PC-9 (cell line): ENCODE results near the gene LENG9. TPM values are rescaled to one million over a fixed set of nuclear protein-coding genes. Genes with fewer than 3 reads are reported as not detected.

Experiments used
- BruUV-seq: library from RNA; stranded (reverse); fragments of 400-500 nt; replicated peaks from 2 replicates; lab custom pipeline; 2021; lab: Mats Ljungman, UMichigan
- CTCF ChIA-PET: fragments of 300-600 bp; sonication (Branson Sonifier 250); formaldehyde crosslinking; loops from one replicate; lab custom pipeline; 2022; ENCODE audit warnings: antibody characterized with exemption; lab: Charles Lee
- POLR2A ChIA-PET: fragments of 300-600 bp; sonication (Branson Sonifier 250); formaldehyde crosslinking; loops from one replicate; lab custom pipeline; 2022; ENCODE audit warnings: antibody characterized with exemption; ENCODE audit not compliant: unreplicated experiment; lab: Charles Lee
- DNase-seq, 2 experiments: peaks; one replicate each; pipeline versions ENCODE4 v3.0.0 to v3.0.0-alpha.2; 2015 to 2022; ENCODE audit warnings: mixed read lengths in 1 of 2
- H2AFZ ChIP-seq: fragments of 200-600 bp; sonication (generic); 2 replicates; pipeline ENCODE4 v1.8.1; 2017; ENCODE audit warnings: antibody characterized with exemption
- H3F3A ChIP-seq: fragments of 200-600 bp; sonication (generic); 2 replicates; pipeline ENCODE4 v1.8.1; 2017; ENCODE audit warnings: antibody characterized with exemption, mild to moderate bottlenecking, low read depth; ENCODE audit not compliant: insufficient read depth
- H3K27ac ChIP-seq: fragments of 200-600 bp; sonication (generic); 2 replicates; pipeline ENCODE4 v1.6.1; 2016; ENCODE audit warnings: mixed run types
- H3K27me3 ChIP-seq: fragments of 200-600 bp; sonication (generic); 2 replicates; pipeline ENCODE4 v1.6.1; 2016; ENCODE audit warnings: low read depth, mixed run types; ENCODE audit not compliant: insufficient read depth
- H3K36me3 ChIP-seq: fragments of 200-600 bp; sonication (generic); 2 replicates; pipeline ENCODE4 v1.6.1; 2016; ENCODE audit warnings: low read depth, mixed run types
- H3K4me1 ChIP-seq: fragments of 200-600 bp; sonication (generic); replicated peaks from 2 replicates; pipeline ENCODE4 v1.6.1; 2016; ENCODE audit warnings: mixed run types; ENCODE audit not compliant: insufficient read depth
- H3K4me2 ChIP-seq: fragments of 200-600 bp; sonication (generic); 2 replicates; pipeline ENCODE4 v1.6.1; 2017; ENCODE audit warnings: mixed run types
- H3K4me3 ChIP-seq: fragments of 200-600 bp; sonication (generic); 2 replicates; pipeline ENCODE4 v1.6.1; 2016; ENCODE audit warnings: mixed run types
- H3K79me2 ChIP-seq: fragments of 200-600 bp; sonication (generic); 2 replicates; pipeline ENCODE4 v1.6.1; 2017; ENCODE audit warnings: low read depth, mixed run types
- H3K9me2 ChIP-seq: fragments of 200-600 bp; sonication (generic); 2 replicates; pipeline ENCODE4 v1.8.1; 2017; ENCODE audit warnings: mild to moderate bottlenecking; ENCODE audit not compliant: insufficient read depth
- H3K9me3 ChIP-seq: fragments of 200-600 bp; sonication (generic); 2 replicates; pipeline ENCODE4 v1.8.1; 2016; ENCODE audit warnings: low read depth; ENCODE audit not compliant: insufficient read depth
- H4K20me1 ChIP-seq: fragments of 200-600 bp; sonication (generic); 2 replicates; pipeline ENCODE4 v1.8.1; 2017; ENCODE audit not compliant: insufficient read depth
- EZH2 ChIP-seq: fragments of 200-600 bp; sonication (generic); IDR thresholded peaks from 2 replicates; pipeline ENCODE4 v1.8.0; 2017; ENCODE audit warnings: antibody characterized with exemption, low read depth
- intact Hi-C: fragments of 100-400 bp; cut with micrococcal nuclease; formaldehyde crosslinking; loops from one replicate; pipeline ENCODE4 v1.10.0; 2022; ENCODE audit not compliant: unreplicated experiment
- total RNA-seq: library from RNA; stranded (reverse); gene quantifications from 2 replicates; pipeline ENCODE4 v1.2.3, GENCODE V29; 2021
- TF ChIP-seq, protein P1 (sequence below): fragments of 200-600 bp; sonication (generic); conservative IDR thresholded peaks from 2 replicates; pipeline ENCODE4 v1.6.1; 2017; ENCODE audit warnings: mixed run types, antibody characterized with exemption, mild to moderate bottlenecking, moderate library complexity

LENG9 gene
- total RNA-seq, 1 experiment from 2014 or later, result 7.0 TPM

DNA sequence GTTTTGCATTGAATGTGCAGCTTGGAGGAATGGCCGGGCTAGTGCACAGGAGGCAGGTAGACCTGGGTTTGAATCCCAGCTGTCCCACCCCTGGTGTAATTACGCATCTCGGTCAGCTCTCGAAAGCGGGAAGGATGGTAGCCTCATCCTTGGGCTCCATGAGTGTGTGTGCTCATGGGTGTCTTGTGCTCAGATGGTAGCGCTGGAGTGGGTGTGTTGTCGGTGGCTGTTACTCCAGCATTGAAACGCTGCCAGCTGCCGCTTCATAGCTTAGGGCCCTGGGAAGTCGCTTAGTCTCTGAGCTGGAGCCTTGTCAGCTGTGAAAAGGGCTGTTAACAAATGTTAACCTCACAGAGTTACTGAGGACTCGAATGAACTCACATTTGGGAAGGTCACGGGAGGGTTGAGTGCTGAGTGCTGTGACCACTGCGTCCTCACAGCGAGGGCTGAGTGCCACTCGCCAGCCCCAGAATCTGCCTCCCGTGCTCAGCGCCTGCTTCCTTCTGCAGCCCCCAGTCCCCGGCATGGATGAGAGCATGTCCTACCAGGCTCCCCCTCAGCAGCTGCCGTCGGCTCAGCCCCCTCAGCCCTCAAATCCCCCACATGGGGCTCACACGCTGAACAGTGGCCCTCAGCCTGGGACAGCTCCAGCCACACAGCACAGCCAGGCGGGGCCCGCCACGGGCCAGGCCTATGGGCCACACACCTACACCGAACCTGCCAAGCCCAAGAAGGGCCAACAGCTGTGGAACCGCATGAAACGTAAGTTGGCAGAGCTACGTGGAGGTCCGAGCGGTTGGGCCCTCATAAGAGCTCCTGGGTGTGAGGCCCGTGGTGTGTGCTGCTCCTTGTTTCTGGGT, 9.4 kb downstream of the LENG9 start:
- no peaks in the 10 kb centered on the region for H3K9me2 ChIP-seq
- ChIA-PET CTCF (no interaction called here), POLR2A (no interaction called here)
- peaks cover 77% of the 10 kb centered on the region for H4K20me1 ChIP-seq
- intact Hi-C loops, result no loop called here
- H3K27ac ChIP-seq, result no peak overlapping the region
- H3K4me1 ChIP-seq, result peaks cover 15% of the 10 kb centered on the region
- DNase-seq, result no peak
- no TSS peak for BruUV-seq
- H3K4me2 ChIP-seq, result no peak overlapping the region
- TF ChIP-seq, protein P1, sequence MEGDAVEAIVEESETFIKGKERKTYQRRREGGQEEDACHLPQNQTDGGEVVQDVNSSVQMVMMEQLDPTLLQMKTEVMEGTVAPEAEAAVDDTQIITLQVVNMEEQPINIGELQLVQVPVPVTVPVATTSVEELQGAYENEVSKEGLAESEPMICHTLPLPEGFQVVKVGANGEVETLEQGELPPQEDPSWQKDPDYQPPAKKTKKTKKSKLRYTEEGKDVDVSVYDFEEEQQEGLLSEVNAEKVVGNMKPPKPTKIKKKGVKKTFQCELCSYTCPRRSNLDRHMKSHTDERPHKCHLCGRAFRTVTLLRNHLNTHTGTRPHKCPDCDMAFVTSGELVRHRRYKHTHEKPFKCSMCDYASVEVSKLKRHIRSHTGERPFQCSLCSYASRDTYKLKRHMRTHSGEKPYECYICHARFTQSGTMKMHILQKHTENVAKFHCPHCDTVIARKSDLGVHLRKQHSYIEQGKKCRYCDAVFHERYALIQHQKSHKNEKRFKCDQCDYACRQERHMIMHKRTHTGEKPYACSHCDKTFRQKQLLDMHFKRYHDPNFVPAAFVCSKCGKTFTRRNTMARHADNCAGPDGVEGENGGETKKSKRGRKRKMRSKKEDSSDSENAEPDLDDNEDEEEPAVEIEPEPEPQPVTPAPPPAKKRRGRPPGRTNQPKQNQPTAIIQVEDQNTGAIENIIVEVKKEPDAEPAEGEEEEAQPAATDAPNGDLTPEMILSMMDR, result no peak
- TF ChIP-seq EZH2, result no peak
- H3F3A ChIP-seq, result peaks cover 31% of the 10 kb centered on the region; the same call in 1 of the 2 replicates
- peaks cover 62% of the 10 kb centered on the region for H3K36me3 ChIP-seq
- H3K79me2 ChIP-seq, result peaks cover 79% of the 10 kb centered on the region
- H2AFZ ChIP-seq, result no peak overlapping the region
- H3K27me3 ChIP-seq, result no peaks in the 10 kb centered on the region
- no peaks in the 10 kb centered on the region for H3K9me3 ChIP-seq
- H3K4me3 ChIP-seq, result no peak overlapping the region

DNA sequence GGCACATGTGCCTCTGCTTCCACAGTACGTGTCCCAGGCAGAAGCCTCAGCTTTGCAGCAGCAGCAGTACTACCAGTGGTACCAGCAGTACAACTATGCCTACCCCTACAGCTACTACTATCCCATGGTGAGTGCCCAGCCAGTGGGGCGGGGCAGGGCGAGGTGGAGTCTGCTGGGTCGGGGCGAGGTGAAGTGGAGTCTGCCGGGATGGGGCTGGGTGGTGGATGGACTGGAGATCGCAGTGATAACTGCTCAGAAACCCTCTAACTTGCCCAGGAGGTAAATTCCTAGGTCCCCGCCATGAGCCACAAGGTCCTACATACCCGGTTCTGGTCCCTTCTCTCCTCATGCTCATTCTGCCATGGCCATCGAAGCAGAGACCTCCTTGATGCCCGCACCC, 11.0 kb downstream of the LENG9 start:
- peaks cover 57% of the 10 kb centered on the region for H3K36me3 ChIP-seq
- no peaks in the 10 kb centered on the region for H3K9me3 ChIP-seq
- no peak overlapping the region for H2AFZ ChIP-seq
- no TSS peak for BruUV-seq
- H4K20me1 ChIP-seq, result peaks cover 64% of the 10 kb centered on the region
- H3F3A ChIP-seq, result peaks cover 19% of the 10 kb centered on the region; the same call in 1 of the 2 replicates
- H3K79me2 ChIP-seq, result peaks cover 84% of the 10 kb centered on the region
- no peak overlapping the region for H3K4me2 ChIP-seq
- H3K9me2 ChIP-seq, result no peaks in the 10 kb centered on the region
- no peaks in the 10 kb centered on the region for H3K27me3 ChIP-seq
- no peak overlapping the region for H3K4me3 ChIP-seq
- ChIA-PET CTCF (no interaction called here), POLR2A (no interaction called here)
- peaks cover 15% of the 10 kb centered on the region for H3K4me1 ChIP-seq
- no peak for TF ChIP-seq EZH2
- TF ChIP-seq, protein P1, result no peak
- DNase-seq, result no peak
- H3K27ac ChIP-seq, result no peak overlapping the region
- intact Hi-C loops, result no loop called here

DNA sequence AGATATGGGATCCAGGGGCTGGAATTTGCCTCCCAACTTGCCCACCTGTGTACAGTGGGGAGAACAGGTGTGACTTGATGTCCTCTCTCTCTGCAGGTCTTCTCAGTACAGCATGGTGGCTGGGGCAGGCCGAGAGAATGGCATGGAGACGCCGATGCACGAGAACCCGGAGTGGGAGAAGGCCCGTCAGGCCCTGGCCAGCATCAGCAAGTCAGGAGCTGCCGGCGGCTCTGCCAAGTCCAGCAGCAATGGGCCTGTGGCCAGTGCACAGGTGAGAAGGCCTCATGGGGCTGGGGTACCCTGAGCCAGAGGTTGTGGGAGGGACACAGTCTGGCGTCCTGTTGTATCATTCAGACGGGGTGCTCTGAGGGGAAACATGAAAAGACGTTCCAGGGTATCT, 11.6 kb downstream of the LENG9 start:
- ChIA-PET CTCF (no interaction called here), POLR2A (no interaction called here)
- no peak for DNase-seq
- Histone ChIP-seq H3K27ac (no peak overlapping the region), H3F3A (peaks cover 17% of the 10 kb centered on the region; the same call in 1 of the 2 replicates), H3K4me1 (peaks cover 21% of the 10 kb centered on the region), H3K4me2 (peak overlapping the region; percentile 95; the same call in 1 of the 2 replicates), H3K9me3 (no peaks in the 10 kb centered on the region), H2AFZ (no peak overlapping the region), H3K4me3 (no peak overlapping the region), H3K36me3 (peaks cover 54% of the 10 kb centered on the region), H4K20me1 (peaks cover 66% of the 10 kb centered on the region), H3K27me3 (no peaks in the 10 kb centered on the region), H3K79me2 (peaks cover 90% of the 10 kb centered on the region), H3K9me2 (no peaks in the 10 kb centered on the region)
- BruUV-seq, result no TSS peak
- TF ChIP-seq, protein P1, result no peak
- TF ChIP-seq EZH2, result no peak
- intact Hi-C loops, result no loop called here
